Tibial artery (tissue), 4 donors: ENCODE data around the gene ADAM12.

ENCODE experiments used
- DNase-seq, 2 donors: peaks; one replicate each; pipeline ENCODE4 v3.0.0-alpha.2; 2019
- H3K27ac ChIP-seq, 2 donors: fragments of 200-600 bp; sonication (generic) in 1 of 2; 1 replicate in 1 of 2; 2 replicates in 1 of 2; pipeline ENCODE4 v1.5.1; 2018 to 2019; ENCODE audit warnings: mild to moderate bottlenecking in 1 of 2
- H3K27me3 ChIP-seq, 2 donors: fragments of 200-600 bp; sonication (generic) in 1 of 2; one replicate each; pipeline versions ENCODE4 v1.5.1 to v1.6.0; 2016 to 2019
- H3K36me3 ChIP-seq, 3 donors: fragments of 200-600 bp; sonication (generic) in 2 of 3; one replicate each; pipeline ENCODE4 v1.5.1; 2016 to 2019; ENCODE audit warnings: mild to moderate bottlenecking in 2 of 3
- H3K4me1 ChIP-seq, 4 donors: fragments of 200-600 bp; sonication (generic) in 2 of 4; 1 replicate in 3 of 4; 2 replicates in 1 of 4; pipeline ENCODE4 v1.5.1; 2016 to 2019
- H3K4me3 ChIP-seq, 2 donors: fragments of 200-600 bp; sonication (generic) in 1 of 2; 1 replicate in 1 of 2; 2 replicates in 1 of 2; pipeline ENCODE4 v1.5.1; 2018 to 2019; ENCODE audit warnings: mild to moderate bottlenecking in 2 of 2
- H3K9me3 ChIP-seq, 3 donors: fragments of 200-600 bp; sonication (generic) in 1 of 3; one replicate each; pipeline ENCODE4 v1.5.1; 2016 to 2019
- intact Hi-C: fragments of 100-400 bp; cut with DNase I; formaldehyde crosslinking; loops from one replicate; pipeline ENCODE4 v1.15.0; 2023; ENCODE audit warnings: low total_unique reads
- TF ChIP-seq, protein P1 (sequence below), 2 experiments: fragments of 200-600 bp in 1 of 2; fragments of 450-650 bp in 1 of 2; IDR thresholded peaks; one replicate each; pipeline ENCODE4 v1.5.1; 2017 to 2019; ENCODE audit warnings: antibody characterized with exemption in 2 of 2, mild to moderate bottlenecking in 1 of 2, moderate library complexity in 1 of 2

The ADAM12 gene

DNA sequence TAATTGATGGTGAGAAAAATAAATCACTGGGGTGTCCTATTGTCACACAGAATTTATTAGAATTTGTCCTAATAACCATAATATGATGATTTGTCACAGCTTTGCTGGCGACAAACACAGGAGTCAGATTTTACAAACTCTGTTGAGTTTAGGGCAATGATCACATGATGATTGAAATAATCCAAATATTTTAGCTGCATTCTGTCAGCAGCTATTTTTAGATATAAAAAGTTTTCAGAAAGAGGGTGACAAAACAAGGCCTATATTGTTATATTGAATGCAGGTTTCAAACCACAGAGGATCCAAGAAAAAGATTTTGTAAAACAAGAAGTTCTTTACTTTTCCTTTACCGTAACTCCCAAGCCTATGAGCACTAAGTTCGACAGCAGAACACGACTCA lies 178.8 kb downstream of the ADAM12 start:
- no peak for DNase-seq
- Histone ChIP-seq H3K27me3 (no peaks in the 10 kb centered on the region), H3K9me3 (no peaks in the 10 kb centered on the region), H3K4me3 (no peak overlapping the region), H3K27ac (no peak overlapping the region), H3K36me3 (no peaks in the 10 kb centered on the region), H3K4me1 (peaks cover 0 to 23% (median 5%) of the 10 kb centered on the region in 4 donors)
- TF ChIP-seq, protein P1, sequence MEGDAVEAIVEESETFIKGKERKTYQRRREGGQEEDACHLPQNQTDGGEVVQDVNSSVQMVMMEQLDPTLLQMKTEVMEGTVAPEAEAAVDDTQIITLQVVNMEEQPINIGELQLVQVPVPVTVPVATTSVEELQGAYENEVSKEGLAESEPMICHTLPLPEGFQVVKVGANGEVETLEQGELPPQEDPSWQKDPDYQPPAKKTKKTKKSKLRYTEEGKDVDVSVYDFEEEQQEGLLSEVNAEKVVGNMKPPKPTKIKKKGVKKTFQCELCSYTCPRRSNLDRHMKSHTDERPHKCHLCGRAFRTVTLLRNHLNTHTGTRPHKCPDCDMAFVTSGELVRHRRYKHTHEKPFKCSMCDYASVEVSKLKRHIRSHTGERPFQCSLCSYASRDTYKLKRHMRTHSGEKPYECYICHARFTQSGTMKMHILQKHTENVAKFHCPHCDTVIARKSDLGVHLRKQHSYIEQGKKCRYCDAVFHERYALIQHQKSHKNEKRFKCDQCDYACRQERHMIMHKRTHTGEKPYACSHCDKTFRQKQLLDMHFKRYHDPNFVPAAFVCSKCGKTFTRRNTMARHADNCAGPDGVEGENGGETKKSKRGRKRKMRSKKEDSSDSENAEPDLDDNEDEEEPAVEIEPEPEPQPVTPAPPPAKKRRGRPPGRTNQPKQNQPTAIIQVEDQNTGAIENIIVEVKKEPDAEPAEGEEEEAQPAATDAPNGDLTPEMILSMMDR (IDR thresholded peaks at IDR 0.05), result no peak
- intact Hi-C loops, result no loop called here

DNA sequence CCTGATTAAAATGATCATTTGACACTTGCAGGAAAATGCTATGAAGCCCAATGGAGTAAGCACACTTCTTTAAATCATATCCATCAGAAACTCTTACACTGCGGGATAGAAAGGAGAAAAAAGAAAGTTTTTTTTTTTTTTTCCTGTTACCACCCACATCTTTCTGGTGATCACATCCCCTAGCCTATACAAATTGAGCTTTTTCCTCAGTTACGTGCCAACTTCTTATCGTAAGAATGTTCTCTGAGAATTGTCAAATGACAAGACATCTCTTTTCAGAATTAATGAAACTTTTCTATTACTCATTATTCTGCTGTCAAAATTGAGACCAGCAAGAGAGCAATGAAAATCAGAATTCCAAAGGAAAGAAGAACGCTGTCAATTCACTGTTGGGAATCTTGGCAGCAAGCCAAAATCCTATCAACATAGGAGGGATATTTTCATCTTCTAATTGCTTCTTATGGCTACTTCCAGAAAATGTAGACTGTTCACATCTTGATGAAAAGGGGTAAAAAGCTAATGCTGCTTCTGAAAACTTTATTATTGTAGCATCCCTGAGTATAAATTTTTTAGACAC lies 179.5 kb downstream of the ADAM12 start:
- Histone ChIP-seq H3K36me3 (no peaks in the 10 kb centered on the region), H3K4me3 (no peak overlapping the region), H3K4me1 (peaks cover 0 to 29% (median 8%) of the 10 kb centered on the region in 4 donors), H3K27me3 (no peaks in the 10 kb centered on the region), H3K9me3 (no peaks in the 10 kb centered on the region), H3K27ac (no peak overlapping the region)
- TF ChIP-seq, protein P1 (IDR thresholded peaks at IDR 0.05), result no peak
- no peak for DNase-seq
- intact Hi-C loops, result no loop called here

DNA sequence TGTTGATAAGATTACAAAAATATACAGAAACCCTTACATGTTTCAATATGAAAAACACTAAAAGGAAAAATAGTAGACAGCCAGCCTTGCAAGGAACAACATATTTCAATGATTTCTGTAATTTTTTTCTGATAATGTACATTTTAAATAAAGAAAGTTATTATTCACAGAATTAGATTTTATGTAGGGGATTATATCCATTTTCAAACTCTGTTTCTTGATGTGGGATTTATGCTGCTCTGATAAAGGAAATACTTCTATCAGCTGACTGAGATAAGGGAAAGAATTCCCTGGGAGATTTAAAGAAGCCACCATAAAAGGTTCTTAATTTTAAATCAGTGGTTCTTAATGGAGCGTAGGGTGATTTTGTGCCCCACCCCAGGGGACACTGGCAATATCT lies 180.4 kb downstream of the ADAM12 start:
- Histone ChIP-seq H3K36me3 (no peaks in the 10 kb centered on the region), H3K27me3 (no peaks in the 10 kb centered on the region), H3K9me3 (no peaks in the 10 kb centered on the region), H3K4me1 (peaks cover 0 to 39% (median 10%) of the 10 kb centered on the region in 4 donors), H3K4me3 (no peak overlapping the region), H3K27ac (no peak overlapping the region)
- no peak for DNase-seq
- TF ChIP-seq, protein P1 (IDR thresholded peaks at IDR 0.05), result no peak
- intact Hi-C loops, result no loop called here

DNA sequence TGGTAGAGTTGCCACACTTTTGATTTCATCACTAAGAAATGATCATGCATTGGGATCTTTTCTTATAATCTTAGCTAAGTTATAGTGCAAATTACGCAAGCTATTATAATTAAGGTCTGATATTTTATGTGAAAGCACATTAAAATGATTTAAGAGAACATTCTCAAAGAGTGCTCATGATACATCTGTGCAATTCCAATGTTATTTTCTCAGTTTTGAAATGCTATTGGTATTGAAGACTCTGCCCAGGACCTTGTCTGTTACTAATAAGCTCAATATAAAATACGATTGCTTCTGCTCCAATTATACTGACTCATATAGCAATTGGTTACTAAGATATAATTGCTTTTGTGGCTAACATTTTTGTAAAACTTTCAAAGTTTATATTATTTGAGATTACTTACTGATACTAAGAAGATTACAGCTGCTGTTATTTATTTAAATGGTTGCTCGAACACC lies 180.9 kb downstream of the ADAM12 start:
- Histone ChIP-seq H3K36me3 (no peaks in the 10 kb centered on the region), H3K27ac (no peak overlapping the region), H3K9me3 (no peaks in the 10 kb centered on the region), H3K4me3 (no peak overlapping the region), H3K4me1 (peaks cover 0 to 44% (median 10%) of the 10 kb centered on the region in 4 donors), H3K27me3 (no peaks in the 10 kb centered on the region)
- intact Hi-C loops, result no loop called here
- no peak for DNase-seq
- TF ChIP-seq, protein P1 (IDR thresholded peaks at IDR 0.05), result no peak

DNA sequence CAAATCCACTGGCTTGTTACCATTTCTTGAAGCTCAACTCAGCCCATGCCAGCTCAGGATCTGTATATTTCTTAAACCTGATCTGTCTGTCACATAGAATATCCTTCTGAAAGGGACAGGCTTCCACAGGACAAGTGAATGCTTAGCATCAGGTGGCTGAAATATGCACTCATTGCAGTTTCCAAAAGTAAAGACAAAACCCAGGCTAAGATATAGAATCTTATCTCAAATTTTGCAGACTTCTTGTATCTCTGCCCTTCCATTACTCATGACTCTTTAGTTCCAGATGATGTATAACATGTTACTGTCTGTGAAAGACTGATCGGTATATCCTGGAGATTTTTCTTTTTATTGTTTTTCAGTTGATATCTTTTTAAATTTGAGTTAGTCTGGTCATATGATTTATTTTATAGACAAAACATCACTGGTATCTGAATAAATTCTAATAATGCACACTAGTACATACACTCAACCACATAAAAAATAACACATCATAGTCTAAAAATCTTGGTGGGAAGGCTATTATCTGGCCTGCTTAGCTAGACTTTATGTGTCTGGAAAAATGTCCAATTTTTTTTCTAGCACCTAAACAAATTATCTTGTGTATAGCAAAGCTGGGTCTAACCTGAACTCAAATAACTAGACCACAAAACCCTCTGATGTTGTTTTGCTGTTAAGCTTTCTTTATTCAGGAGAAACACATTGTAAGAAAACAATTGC lies 182.6 kb downstream of the ADAM12 start:
- H3K27ac ChIP-seq, result no peak overlapping the region
- intact Hi-C loops, result no loop called here
- TF ChIP-seq, protein P1 (IDR thresholded peaks at IDR 0.05), result no peak
- peaks cover 0 to 45% (median 10%) of the 10 kb centered on the region in 4 donors for H3K4me1 ChIP-seq
- no peaks in the 10 kb centered on the region for H3K27me3 ChIP-seq
- no peak for DNase-seq
- no peaks in the 10 kb centered on the region for H3K9me3 ChIP-seq
- no peaks in the 10 kb centered on the region for H3K36me3 ChIP-seq
- H3K4me3 ChIP-seq, result no peak overlapping the region
